GM18867 (cell line): Measurements from ENCODE around the gene SAMD14.

ENCODE experiments used
- ATAC-seq: cut with Tn5 transposase; IDR thresholded peaks from one replicate; pipeline ENCODE4 v1.9.1; 2021; ENCODE audit warnings: mild to moderate bottlenecking, moderate library complexity; ENCODE audit not compliant: unreplicated experiment

The SAMD14 gene

GRCh38 chr17:50165466-50165865 is 35.5 kb upstream of the SAMD14 start:
- ATAC-seq, result no peak

GRCh38 chr17:50165066-50165465 is 35.1 kb upstream of the SAMD14 start:
- no peak for ATAC-seq

DNA sequence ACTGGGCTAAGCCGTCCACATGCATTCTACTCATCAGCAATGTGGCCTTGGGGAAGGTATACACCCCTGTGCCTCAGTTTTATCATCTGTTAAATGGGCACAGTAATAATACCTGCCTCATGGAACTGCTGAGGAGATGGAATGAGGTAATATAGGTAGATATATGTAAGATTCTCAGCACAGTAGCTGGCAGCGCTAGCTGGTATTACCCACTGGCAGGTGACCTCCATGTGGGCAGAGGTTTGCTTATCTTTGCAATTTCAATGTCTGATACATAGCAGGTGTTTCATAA is 34.7 kb upstream of the SAMD14 start:
- ATAC-seq, result no peak

DNA sequence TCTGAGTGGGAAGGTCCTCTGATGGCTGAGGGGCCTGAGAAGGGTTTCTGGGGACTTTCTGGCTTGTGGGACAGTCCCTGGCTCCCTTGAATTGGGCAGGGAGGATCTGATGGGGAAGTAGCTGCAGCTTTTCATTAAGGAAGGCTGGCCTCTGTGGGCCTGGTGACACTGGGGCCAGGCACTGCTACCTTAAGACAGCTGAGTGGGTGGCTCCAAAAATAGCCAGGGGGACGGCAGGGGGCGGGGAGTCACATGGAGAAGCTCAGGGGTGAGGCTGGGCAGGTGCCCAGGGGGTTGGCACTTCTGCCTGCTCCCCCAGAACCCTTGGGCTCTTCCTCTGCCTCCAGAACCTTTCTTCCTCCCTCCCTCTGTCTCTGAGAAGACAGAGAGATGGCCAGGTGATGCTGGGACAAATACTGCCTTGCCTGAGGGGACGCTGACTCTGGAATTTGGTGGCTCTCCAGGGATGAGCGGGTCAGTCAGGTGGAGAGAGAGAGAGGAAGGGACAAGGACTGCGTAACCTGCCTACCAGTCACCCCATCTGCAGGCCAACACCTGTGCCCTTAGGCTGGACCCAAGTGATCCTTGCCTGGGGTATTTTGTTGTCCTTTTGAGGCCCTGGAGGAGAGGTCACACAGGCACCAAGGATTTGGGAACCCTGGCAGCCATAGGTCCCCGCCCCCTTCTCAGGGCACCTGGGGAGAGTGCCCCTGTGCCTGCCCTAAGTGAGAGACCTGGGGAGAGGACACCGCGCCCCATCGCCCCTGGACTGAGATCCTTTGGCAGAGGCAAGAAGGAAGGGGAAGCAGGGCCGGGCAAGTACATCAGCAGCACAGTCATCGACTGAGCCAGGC is 34.1 kb upstream of the SAMD14 start:
- ATAC-seq, result no peak

GRCh38 chr17:50162466-50163254 is 32.7 kb upstream of the SAMD14 start:
- ATAC-seq, result no peak

DNA sequence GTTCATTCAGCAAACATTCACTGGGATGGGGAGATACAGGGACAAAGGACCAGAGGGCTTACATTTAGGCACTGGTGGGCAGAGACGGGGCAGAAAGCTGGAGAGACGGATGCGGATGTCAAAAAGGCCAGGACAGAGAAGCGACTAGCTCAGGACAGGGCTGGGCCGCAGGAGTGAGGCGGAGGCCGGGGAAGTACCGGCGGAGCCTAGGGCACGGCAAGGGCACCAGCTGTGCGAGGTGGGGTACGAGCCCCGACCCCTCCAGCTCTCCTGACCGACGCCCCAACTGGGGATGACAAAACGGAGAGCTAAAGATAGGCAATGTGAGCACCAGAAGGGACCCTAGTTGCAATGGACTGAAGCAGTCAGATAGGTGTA is 31.9 kb upstream of the SAMD14 start:
- ATAC-seq, result no peak

- ATAC-seq, result peak; percentile 86
These were observed 31.3 kb upstream of the SAMD14 start for GRCh38 chr17:50161023-50161910.

GRCh38 chr17:50157891-50158290 is 27.9 kb upstream of the SAMD14 start:
- no peak for ATAC-seq

DNA sequence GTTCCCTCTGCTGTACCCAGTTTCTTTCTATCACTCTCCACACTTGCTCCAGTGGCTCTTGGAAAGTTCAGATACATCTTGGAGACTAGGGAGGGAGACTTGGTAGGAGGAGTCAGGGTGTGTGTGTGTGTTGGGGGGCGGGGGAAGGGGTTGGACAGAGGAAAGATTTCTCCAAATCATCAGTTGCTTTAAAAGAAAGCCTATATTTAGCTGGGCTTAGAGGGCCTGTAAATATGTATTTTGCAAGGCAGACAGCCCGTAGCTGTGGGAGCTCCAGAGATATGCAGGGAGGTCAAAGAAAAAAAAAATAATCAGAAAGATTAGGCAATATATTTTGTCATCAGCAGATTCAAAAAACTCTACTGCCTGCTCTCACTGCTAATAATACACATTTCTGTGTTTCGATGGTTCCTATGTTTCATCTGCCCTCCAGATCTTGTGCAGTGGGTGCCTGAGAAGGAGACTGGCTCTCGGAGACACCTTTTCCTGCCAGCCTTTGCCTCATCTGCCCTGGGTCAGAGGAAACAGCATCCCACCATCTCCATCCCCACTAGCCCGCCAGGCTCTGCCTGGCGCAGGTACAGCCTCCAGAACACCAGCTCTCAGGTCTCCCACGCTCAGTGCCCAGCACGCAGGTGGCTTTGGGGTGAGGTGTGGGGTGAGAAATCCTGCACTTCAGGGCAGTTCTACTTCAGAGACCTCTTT is 25.3 kb upstream of the SAMD14 start:
- no peak for ATAC-seq

GRCh38 chr17:50154604-50155003 is 24.6 kb upstream of the SAMD14 start:
- peak; percentile 37 for ATAC-seq

DNA sequence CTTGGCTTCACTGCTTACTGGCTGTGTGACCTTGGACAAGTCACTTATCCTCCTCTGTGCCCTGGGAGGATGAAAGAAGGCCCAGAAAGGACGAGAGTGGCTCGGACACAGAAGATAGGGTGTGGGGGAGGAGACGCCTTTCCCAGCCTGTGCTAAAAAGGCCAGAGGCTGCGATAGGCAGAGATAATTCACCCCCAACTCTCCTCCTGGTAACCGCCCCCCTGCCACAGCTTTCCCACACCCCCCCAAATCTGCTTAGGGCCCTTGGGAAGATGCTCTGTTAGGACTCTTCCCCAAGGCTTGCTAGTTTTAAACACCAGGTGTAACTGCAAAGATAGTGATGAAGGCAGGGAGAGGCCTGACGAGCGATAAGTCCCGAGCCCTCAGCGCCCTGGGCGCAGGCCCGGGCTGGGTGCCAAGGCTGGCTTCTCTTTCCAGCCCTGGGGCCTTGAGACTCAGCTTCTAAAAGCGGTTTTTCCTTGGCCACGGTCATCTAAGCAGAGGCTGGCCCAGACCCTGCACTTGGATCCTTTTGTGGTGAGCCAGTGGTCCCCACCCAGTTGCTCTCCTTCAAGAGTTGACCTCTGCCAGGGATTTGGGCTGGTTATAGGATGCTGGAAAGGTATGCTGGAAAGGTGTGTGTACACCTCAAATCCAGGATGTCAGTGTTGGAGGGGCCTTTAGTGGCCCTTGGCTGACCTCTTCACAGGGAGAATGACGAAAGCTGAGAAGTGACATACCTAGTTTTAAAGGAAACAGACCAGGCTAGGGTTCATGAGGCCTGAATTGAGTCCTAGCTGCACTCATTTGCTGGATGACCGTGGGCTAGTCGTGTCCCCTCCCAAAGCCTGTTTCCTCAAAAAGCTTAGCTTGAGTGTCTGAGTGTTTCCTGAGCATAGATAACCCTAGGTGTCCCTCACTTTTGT is 24.0 kb upstream of the SAMD14 start:
- no peak for ATAC-seq

DNA sequence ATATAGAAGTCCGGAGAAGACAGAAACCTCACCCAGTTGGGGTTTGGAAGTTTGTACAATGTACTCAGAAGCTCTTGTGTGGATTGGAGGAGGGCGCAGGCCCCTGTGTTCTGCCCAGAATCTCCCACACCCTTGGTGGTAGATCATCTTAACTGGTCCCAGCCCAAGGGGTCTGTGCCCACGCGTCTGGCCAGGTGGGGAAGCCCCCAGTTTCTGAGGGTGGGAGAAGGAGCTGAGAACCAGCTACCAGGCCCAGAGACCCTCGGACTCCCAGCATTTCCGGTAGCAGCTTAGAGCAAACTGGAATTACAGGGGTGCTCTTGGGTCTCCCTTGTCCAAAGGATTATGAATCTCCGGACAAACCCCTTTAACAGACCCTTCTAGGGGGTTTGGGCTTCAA is 22.8 kb upstream of the SAMD14 start:
- no peak for ATAC-seq

DNA sequence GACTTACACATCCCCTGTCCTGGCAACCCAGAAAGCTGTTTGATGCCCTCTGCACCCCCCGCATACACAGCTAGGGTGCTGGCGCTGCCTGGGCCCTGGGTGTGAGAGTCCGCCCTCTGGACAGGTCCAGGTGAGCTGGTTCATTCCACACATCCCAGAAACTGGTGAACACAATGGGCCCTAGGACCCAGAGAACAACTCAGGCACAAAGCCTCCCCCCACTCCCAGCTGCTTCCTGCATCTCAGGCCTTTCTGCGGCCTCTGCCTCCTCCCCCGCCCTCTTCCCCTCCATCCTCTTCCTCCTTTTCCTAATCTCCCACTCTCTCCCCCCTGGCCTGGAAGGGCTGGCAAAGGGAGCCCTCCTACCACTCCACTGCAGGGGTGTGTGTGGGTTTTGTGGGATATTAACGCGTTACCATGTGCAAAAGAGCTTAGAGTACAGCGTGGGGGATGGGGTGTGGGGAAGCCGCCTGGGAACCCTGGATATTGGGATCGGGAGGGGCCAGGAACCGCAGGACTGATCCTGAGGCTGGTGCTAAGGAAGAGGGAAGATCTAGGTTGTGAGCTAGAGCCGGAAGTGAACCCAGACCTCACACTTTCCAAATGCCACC is 22.1 kb upstream of the SAMD14 start:
- ATAC-seq, result no peak

GRCh38 chr17:50151041-50151936 is 21.3 kb upstream of the SAMD14 start:
- ATAC-seq, result peak; percentile 39

DNA sequence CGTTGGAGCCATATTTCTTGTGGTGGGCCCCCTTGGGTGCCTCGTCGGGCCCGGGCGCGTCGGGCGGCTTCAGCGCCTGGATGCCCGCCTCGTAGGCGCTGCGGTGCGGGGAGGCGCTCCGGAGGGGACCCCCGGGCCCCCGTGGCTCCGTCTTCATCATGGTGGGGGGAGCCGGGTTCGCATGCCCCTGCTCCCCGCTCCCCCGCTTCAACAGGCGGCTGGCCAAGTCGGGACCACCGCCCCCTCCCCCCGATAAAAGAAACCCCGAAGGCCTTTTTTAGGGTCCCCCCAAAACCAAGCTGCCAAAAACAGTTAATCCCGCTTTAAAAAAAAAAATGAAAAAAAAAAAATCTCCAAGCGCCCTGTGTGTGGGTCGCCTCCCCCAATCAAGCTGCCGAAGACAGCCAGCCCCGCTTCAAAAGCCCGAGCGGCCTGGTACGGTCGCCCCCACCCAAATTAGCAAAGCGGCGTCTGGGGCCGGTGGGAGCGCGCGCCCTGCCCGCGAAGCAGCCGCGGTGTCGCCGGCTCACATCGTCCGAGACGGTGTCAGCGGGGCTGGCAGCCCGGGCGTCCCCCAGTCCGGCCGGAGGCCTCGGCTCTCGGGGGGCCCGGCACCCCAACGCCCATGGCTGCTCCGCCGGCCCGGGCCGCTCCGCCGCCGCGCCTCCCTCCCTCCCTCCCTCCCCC is 20.5 kb upstream of the SAMD14 start, which contains the start of gene PPP1R9B:
Gene PPP1R9B, minus strand, starts transcription at position 324 of the 687 bp plus-strand sequence. Its CDS starts 164 bp downstream, at position 160.
- ATAC-seq, result no peak

GRCh38 chr17:50149417-50150353 is 19.7 kb upstream of the SAMD14 start:
- no peak for ATAC-seq

GRCh38 chr17:50149091-50149416 is 19.1 kb upstream of the SAMD14 start:
- peak; percentile 3 for ATAC-seq
